ENCODE measurements around the gene UQCRHL.

DNA sequence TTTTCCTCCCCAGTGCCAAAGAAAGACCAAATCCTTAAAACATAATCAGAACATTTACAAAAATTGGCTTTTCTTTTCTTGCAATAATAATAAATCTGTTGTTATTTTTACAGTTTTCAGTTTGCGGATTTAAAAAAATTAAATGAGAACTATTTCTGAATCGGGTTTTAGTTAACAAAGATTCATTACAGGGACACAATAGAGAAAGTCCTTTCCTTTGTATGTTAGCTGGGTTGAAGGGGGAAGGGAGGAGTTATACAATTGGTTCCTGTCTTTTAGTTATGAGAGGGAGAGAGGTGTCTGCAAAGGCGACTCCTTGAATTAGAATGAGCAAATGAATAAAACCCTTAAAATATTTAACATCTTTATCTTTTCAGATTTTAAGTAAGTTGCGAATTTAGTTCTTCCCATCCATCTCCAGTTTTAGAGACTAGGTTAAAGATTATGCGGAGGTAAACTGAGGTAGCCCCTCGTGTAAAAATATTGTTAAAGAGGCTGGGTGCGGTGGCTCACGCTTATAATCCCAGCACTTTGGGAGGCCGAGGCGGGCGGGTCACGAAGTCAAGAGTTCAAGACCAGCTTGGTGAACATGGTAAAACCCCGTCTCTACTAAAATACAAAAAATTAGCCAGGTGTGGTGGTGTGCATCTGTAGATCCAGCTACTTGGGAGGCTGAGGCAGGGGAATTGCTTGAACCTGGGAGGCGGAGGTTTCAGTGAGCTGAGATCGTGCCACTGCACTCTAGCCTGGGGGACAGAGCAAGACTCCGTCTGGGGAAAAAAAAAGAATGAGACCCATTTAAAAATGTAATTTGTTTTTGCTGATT, 44.0 kb upstream of the UQCRHL start:
- TF ChIP-seq POLR2A (IDR thresholded peaks at IDR 0.05) = no peak
- TF ChIP-seq, protein P1, sequence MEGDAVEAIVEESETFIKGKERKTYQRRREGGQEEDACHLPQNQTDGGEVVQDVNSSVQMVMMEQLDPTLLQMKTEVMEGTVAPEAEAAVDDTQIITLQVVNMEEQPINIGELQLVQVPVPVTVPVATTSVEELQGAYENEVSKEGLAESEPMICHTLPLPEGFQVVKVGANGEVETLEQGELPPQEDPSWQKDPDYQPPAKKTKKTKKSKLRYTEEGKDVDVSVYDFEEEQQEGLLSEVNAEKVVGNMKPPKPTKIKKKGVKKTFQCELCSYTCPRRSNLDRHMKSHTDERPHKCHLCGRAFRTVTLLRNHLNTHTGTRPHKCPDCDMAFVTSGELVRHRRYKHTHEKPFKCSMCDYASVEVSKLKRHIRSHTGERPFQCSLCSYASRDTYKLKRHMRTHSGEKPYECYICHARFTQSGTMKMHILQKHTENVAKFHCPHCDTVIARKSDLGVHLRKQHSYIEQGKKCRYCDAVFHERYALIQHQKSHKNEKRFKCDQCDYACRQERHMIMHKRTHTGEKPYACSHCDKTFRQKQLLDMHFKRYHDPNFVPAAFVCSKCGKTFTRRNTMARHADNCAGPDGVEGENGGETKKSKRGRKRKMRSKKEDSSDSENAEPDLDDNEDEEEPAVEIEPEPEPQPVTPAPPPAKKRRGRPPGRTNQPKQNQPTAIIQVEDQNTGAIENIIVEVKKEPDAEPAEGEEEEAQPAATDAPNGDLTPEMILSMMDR (IDR thresholded peaks at IDR 0.05) = no peak

Data from uterus (tissue), 2 donors.